Measurements from ENCODE around the gene KCNIP4. TPM values are rescaled to one million over a fixed set of nuclear protein-coding genes. Genes with fewer than 3 reads are reported as not detected.
"Not testable (repeated sequence)": the region's sequence is repeated elsewhere in the genome, so short reads cannot be mapped to it uniquely, and the experiment has no call there.

KCNIP4 gene
- total RNA-seq, 1 experiment from 2014 or later = not detected

- no peak for DNase-seq (ENCODE audit: low spot score)
Observed at GRCh38 chr4:20761826-20762225, 1186.7 kb downstream of the KCNIP4 start.

- DNase-seq (ENCODE audit: low spot score) = no peak
Observed at GRCh38 chr4:20761382-20761781, 1187.2 kb downstream of the KCNIP4 start.

- DNase-seq (ENCODE audit: low spot score) = peak; percentile 12
Observed at GRCh38 chr4:20760053-20760452, 1188.5 kb downstream of the KCNIP4 start.

GRCh38 chr4:20754036-20754435, 1194.5 kb downstream of the KCNIP4 start:
- no peak for DNase-seq (ENCODE audit: low spot score)

GRCh38 chr4:20752641-20753040, 1195.9 kb downstream of the KCNIP4 start:
- no peak for DNase-seq (ENCODE audit: low spot score)

GRCh38 chr4:20746000-20746399, 1202.6 kb downstream of the KCNIP4 start:
- not testable (repeated sequence) for DNase-seq (ENCODE audit: low spot score)

GRCh38 chr4:20735931-20736330, 1212.6 kb downstream of the KCNIP4 start:
- DNase-seq (ENCODE audit: low spot score) = no peak

GRCh38 chr4:20724915-20725314, 1223.7 kb downstream of the KCNIP4 start:
- DNase-seq (ENCODE audit: low spot score) = no peak

GRCh38 chr4:20723463-20723862, 1225.1 kb downstream of the KCNIP4 start:
- no peak for DNase-seq (ENCODE audit: low spot score)

GRCh38 chr4:20723019-20723418, 1225.6 kb downstream of the KCNIP4 start:
- no peak for DNase-seq (ENCODE audit: low spot score)

- no peak for DNase-seq (ENCODE audit: low spot score)
Observed at GRCh38 chr4:20711335-20711734, 1237.2 kb downstream of the KCNIP4 start.

- DNase-seq (ENCODE audit: low spot score) = peak; percentile 88
Observed at GRCh38 chr4:20700007-20700761, 1248.4 kb downstream of the KCNIP4 start, which contains the start of gene PACRGL. Gene PACRGL (plus strand): TSS chr4:20700458. CDS start chr4:20704482, 4,024 bp downstream.

GRCh38 chr4:20698820-20699219, 1249.8 kb downstream of the KCNIP4 start:
- DNase-seq (ENCODE audit: low spot score) = no peak

- no peak for DNase-seq (ENCODE audit: low spot score)
Observed at GRCh38 chr4:20698382-20698781, 1250.2 kb downstream of the KCNIP4 start.

GRCh38 chr4:20696815-20697214, 1251.8 kb downstream of the KCNIP4 start:
- no peak for DNase-seq (ENCODE audit: low spot score)

- peak; percentile 66 for DNase-seq (ENCODE audit: low spot score)
Observed at GRCh38 chr4:20687864-20688263, 1260.7 kb downstream of the KCNIP4 start.

- peak; percentile 11 for DNase-seq (ENCODE audit: low spot score)
Observed at GRCh38 chr4:20684852-20685763, 1263.5 kb downstream of the KCNIP4 start.

GRCh38 chr4:20683766-20684165, 1264.8 kb downstream of the KCNIP4 start:
- DNase-seq (ENCODE audit: low spot score) = no peak

- no peak for DNase-seq (ENCODE audit: low spot score)
Observed at GRCh38 chr4:20682853-20683252, 1265.7 kb downstream of the KCNIP4 start.

- DNase-seq (ENCODE audit: low spot score) = no peak
Observed at GRCh38 chr4:20681271-20681670, 1267.3 kb downstream of the KCNIP4 start.

- no peak for DNase-seq (ENCODE audit: low spot score)
Observed at GRCh38 chr4:20680736-20681135, 1267.8 kb downstream of the KCNIP4 start.

- DNase-seq (ENCODE audit: low spot score) = no peak
Observed at GRCh38 chr4:20679951-20680350, 1268.6 kb downstream of the KCNIP4 start.
